Mesendoderm (in vitro differentiated cells): ENCODE data around the gene HOXC4.

ENCODE experiments used
- DNase-seq: peaks from one replicate; pipeline ENCODE4 v3.0.0; 2013
- H2AK5ac ChIP-seq: 2 replicates; pipeline ENCODE4 v1.6.1; 2013; ENCODE audit warnings: low read length, inconsistent platforms
- H2BK120ac ChIP-seq: 2 replicates; pipeline ENCODE4 v1.6.1; 2013; ENCODE audit warnings: low read depth, mild to moderate bottlenecking, low read length, moderate library complexity, mixed read lengths
- H2BK15ac ChIP-seq: replicated peaks from 2 replicates; pipeline ENCODE4 v1.6.1; 2013; ENCODE audit warnings: low read depth, mild to moderate bottlenecking, moderate library complexity
- H2BK5ac ChIP-seq: 2 replicates; pipeline ENCODE4 v1.6.1; 2013; ENCODE audit warnings: low read length, inconsistent platforms
- H3K18ac ChIP-seq: 2 replicates; pipeline ENCODE4 v1.6.1; 2013; ENCODE audit warnings: mild to moderate bottlenecking, low read length, mixed read lengths
- H3K23ac ChIP-seq: one replicate; pipeline ENCODE4 v1.6.1; 2013; ENCODE audit warnings: low read length
- H3K27ac ChIP-seq: 2 replicates; pipeline ENCODE4 v1.5.1; 2013; ENCODE audit warnings: low read depth, mild to moderate bottlenecking, inconsistent platforms, low read length, moderate library complexity
- H3K27me3 ChIP-seq: 2 replicates; pipeline ENCODE4 v1.6.1; 2013; ENCODE audit warnings: low read length, control low read depth, mild to moderate bottlenecking, inconsistent platforms; ENCODE audit not compliant: insufficient read depth, poor library complexity
- H3K36me3 ChIP-seq: 2 replicates; pipeline ENCODE4 v1.6.1; 2013; ENCODE audit warnings: low read length, inconsistent platforms; ENCODE audit not compliant: control insufficient read depth, insufficient read depth
- H3K4ac ChIP-seq: one replicate; pipeline ENCODE4 v1.6.1; 2013; ENCODE audit warnings: low read depth, mild to moderate bottlenecking, low read length, moderate library complexity
- H3K4me1 ChIP-seq: 2 replicates; pipeline ENCODE4 v1.6.1; 2013; ENCODE audit warnings: low read depth, low read length, inconsistent platforms; ENCODE audit not compliant: control insufficient read depth
- H3K4me2 ChIP-seq: 2 replicates; pipeline ENCODE4 v1.6.1; 2013; ENCODE audit warnings: low read length
- H3K4me3 ChIP-seq: 2 replicates; pipeline ENCODE4 v1.5.1; 2013; ENCODE audit warnings: mild to moderate bottlenecking, low read length
- H3K56ac ChIP-seq: one replicate; pipeline ENCODE4 v1.6.1; 2013; ENCODE audit warnings: low read length
- H3K79me1 ChIP-seq: 2 replicates; pipeline ENCODE4 v1.6.1; 2013; ENCODE audit warnings: low read length, inconsistent platforms
- H3K79me2 ChIP-seq: 2 replicates; pipeline ENCODE4 v1.6.1; 2013; ENCODE audit warnings: mild to moderate bottlenecking, low read length; ENCODE audit not compliant: control insufficient read depth, insufficient read depth
- H3K9ac ChIP-seq: 2 replicates; pipeline ENCODE4 v1.6.1; 2013; ENCODE audit warnings: low read length, inconsistent platforms
- H4K5ac ChIP-seq: one replicate; pipeline ENCODE4 v1.6.1; 2013; ENCODE audit warnings: low read length
- H4K8ac ChIP-seq: one replicate; pipeline ENCODE4 v1.6.1; 2013; ENCODE audit warnings: low read depth, mild to moderate bottlenecking, control low read depth, low read length, moderate library complexity
- WGBS: extraction: QIAGEN DNeasy Blood & Tissue Kit; methylation state at CpG from one replicate; pipeline ENCODE4 v1.1.7; 2013; ENCODE audit warnings: low lambda C conversion rate, missing lambda C conversion rate; ENCODE audit not compliant: insufficient coverage; ENCODE audit errors: extremely low coverage; 5-methylcytosine and 5-hydroxymethylcytosine counted together

HOXC4 gene

DNA sequence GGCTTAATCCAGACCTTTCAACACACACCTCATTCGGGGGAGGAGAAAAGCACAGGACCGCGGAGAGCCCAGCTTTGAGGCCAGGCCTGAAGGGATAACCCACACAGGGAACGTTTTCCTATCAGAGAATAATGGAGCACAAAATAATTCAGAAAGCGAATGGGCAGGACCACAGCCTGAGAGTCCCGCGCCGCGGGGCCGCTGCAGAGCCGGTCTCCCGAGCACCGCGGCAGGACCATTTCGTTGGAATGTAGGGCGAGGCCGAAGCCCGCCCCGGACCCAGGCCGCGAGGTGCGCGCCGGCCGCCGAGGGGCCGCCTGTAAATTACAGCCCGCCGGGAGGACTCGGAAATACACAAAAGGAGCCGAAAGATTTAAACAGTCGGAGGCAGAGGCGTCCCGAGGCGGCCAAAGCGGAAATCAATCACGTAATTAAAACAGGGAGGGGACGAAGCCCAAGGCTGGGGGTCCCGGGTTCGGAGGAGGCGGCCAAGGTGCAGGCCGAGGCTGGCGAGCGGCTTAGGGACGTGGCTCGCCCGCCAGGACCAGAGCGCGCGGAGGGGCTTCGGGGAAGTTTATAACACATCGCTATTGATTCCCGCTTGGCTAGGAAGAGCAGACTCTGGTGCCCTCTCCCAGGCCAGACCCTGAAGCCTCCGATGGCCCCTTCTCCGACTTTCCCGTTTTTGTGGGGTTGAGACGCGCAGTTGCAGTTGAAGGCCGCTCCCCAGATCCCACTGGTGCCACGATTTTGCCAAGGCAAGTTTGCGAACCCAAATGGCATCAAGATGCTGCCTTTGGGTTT is 6.3 kb upstream of the HOXC4 start:
- H4K5ac ChIP-seq, result no peak overlapping the region
- H2BK5ac ChIP-seq, result no peak overlapping the region
- WGBS, result no CpG with 5 or more reads among the region's 61 CpGs
- no peak overlapping the region for H3K4me2 ChIP-seq
- no peak overlapping the region for H4K8ac ChIP-seq
- no peaks in the 10 kb centered on the region for H3K36me3 ChIP-seq
- no peak overlapping the region for H3K9ac ChIP-seq
- no peak overlapping the region for H3K23ac ChIP-seq
- H3K4me1 ChIP-seq, result no peaks in the 10 kb centered on the region
- no peak overlapping the region for H3K4me3 ChIP-seq
- no peak overlapping the region for H2BK120ac ChIP-seq
- no peak for DNase-seq
- H3K27ac ChIP-seq, result no peak overlapping the region
- H3K79me1 ChIP-seq, result no peaks in the 10 kb centered on the region
- H2AK5ac ChIP-seq, result no peak overlapping the region
- no peaks in the 10 kb centered on the region for H3K79me2 ChIP-seq
- H3K56ac ChIP-seq, result no peak overlapping the region
- no peak overlapping the region for H3K18ac ChIP-seq
- H2BK15ac ChIP-seq, result no peak overlapping the region
- H3K4ac ChIP-seq, result no peak overlapping the region
- peaks cover 91% of the 10 kb centered on the region for H3K27me3 ChIP-seq

DNA sequence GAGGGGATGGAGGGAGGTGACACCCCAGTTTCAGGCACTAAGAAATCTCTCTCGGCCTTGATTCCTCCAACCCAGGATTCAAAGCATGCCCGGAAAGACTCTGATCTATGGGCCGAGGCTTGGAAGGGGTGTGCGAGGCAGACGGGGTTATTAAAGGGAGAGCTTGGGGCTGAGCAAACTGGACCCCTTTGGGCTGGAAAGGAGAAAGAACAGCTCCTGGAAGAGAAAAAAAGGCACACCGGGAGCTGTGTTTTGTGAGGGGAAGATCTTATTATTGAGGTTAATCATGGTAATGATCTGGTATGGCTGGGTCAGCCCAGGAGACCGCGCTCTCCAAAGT is 5.7 kb upstream of the HOXC4 start:
- Histone ChIP-seq H3K4ac (no peak overlapping the region), H3K27me3 (peaks cover 91% of the 10 kb centered on the region), H3K79me2 (no peaks in the 10 kb centered on the region), H3K18ac (no peak overlapping the region), H3K4me2 (no peak overlapping the region), H2AK5ac (no peak overlapping the region), H3K9ac (no peak overlapping the region), H2BK15ac (no peak overlapping the region), H3K23ac (no peak overlapping the region), H3K36me3 (no peaks in the 10 kb centered on the region), H2BK5ac (no peak overlapping the region), H3K4me1 (no peaks in the 10 kb centered on the region), H4K5ac (no peak overlapping the region), H3K4me3 (no peak overlapping the region), H2BK120ac (no peak overlapping the region), H3K27ac (no peak overlapping the region), H4K8ac (no peak overlapping the region), H3K79me1 (no peaks in the 10 kb centered on the region), H3K56ac (no peak overlapping the region)
- DNase-seq, result no peak
- WGBS, result no CpG with 5 or more reads among the region's 8 CpGs

DNA sequence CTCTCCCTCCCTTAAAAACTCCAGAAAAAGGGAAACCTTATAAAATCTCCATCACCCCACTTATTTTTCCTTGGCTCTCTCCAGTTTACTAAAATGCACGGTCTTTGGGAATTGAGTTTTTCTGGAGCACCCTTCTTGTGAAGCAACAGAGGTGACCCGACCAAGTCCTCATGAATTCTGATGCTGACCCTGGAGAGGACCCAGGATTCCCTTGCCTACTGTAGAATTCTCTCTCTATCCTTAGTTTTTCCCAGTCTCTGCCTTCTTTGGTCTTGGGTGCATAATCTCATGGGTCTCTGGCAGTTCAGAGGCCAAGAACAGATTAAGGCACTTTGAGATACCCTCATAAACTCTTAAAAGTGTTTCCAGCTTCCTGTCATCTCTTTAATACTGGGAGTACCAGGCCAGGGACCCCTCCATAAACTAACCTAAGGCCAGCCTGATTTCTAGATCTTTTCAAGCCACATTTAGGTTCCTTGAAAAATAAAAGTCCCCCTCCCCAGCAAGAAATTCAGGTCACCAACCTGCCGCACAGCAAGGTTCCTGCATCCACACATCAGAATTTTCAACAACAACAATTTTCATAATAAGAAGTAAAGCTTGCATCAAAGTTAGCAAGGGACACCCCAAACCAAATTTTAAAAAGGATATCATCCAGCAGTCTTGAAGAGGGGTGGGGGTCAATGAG is 5.1 kb upstream of the HOXC4 start:
- H3K79me1 ChIP-seq, result no peaks in the 10 kb centered on the region
- no peak overlapping the region for H3K9ac ChIP-seq
- no peak overlapping the region for H2BK120ac ChIP-seq
- peaks cover 92% of the 10 kb centered on the region for H3K27me3 ChIP-seq
- no peaks in the 10 kb centered on the region for H3K79me2 ChIP-seq
- DNase-seq, result no peak
- H3K18ac ChIP-seq, result no peak overlapping the region
- H3K56ac ChIP-seq, result no peak overlapping the region
- no peak overlapping the region for H3K4me3 ChIP-seq
- no peak overlapping the region for H4K5ac ChIP-seq
- no peak overlapping the region for H3K27ac ChIP-seq
- WGBS, result no CpG with 5 or more reads among the region's 3 CpGs
- H2BK5ac ChIP-seq, result no peak overlapping the region
- no peak overlapping the region for H2AK5ac ChIP-seq
- H3K23ac ChIP-seq, result no peak overlapping the region
- H4K8ac ChIP-seq, result no peak overlapping the region
- H3K4ac ChIP-seq, result no peak overlapping the region
- no peaks in the 10 kb centered on the region for H3K4me1 ChIP-seq
- no peaks in the 10 kb centered on the region for H3K36me3 ChIP-seq
- no peak overlapping the region for H3K4me2 ChIP-seq
- H2BK15ac ChIP-seq, result no peak overlapping the region

DNA sequence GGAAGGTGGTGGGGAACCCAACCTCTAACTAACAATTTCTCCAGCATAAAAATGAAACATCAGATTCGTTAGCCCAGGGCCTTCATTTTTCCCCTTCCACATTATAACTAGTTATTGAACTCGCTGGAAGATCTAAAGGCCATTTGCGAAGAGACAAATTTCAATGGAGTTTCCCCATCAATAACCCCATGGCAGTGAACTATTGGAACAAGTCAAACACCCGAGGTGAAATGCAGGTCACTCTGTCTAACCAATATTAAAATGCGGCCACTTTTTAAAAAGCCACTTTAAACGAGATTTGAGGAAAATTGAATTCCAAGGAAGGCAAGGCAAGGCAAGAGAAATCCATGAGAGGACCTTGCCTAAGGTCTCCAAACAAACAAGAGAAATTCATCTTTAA is 4.5 kb upstream of the HOXC4 start:
- Histone ChIP-seq H3K27ac (no peak overlapping the region), H3K27me3 (peaks cover 93% of the 10 kb centered on the region), H3K56ac (no peak overlapping the region), H3K4me3 (no peak overlapping the region), H3K23ac (no peak overlapping the region), H2BK120ac (no peak overlapping the region), H3K79me1 (no peaks in the 10 kb centered on the region), H3K9ac (no peak overlapping the region), H4K8ac (no peak overlapping the region), H4K5ac (no peak overlapping the region), H2BK5ac (no peak overlapping the region), H3K79me2 (no peaks in the 10 kb centered on the region), H3K18ac (no peak overlapping the region), H2AK5ac (no peak overlapping the region), H2BK15ac (no peak overlapping the region), H3K4me2 (no peak overlapping the region), H3K36me3 (no peaks in the 10 kb centered on the region), H3K4me1 (no peaks in the 10 kb centered on the region), H3K4ac (no peak overlapping the region)
- DNase-seq, result no peak
- WGBS, result no CpG with 5 or more reads among the region's 6 CpGs

DNA sequence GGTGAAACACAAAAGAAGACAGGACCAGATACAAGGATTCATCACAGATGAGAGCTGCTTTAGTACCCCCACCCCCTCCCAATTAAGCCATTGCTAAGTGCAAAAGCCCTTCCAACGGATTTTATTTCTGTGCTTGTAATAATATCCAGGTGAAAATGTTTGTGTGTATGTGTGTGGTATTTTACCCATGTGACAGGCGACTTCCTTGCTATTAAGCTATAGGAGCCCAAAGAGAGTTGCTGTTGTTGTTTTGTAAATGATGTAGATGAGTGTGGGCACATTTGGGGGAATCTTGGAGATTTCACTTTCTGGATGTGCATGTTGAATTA is 3.2 kb upstream of the HOXC4 start:
- Histone ChIP-seq H4K8ac (no peak overlapping the region), H3K79me2 (no peaks in the 10 kb centered on the region), H3K4me2 (no peak overlapping the region), H3K4me3 (no peak overlapping the region), H3K18ac (no peak overlapping the region), H3K23ac (no peak overlapping the region), H3K79me1 (no peaks in the 10 kb centered on the region), H2BK120ac (no peak overlapping the region), H2BK15ac (no peak overlapping the region), H3K27me3 (peaks cover 96% of the 10 kb centered on the region), H4K5ac (no peak overlapping the region), H3K4me1 (no peaks in the 10 kb centered on the region), H2BK5ac (no peak overlapping the region), H3K36me3 (no peaks in the 10 kb centered on the region), H3K27ac (no peak overlapping the region), H3K56ac (no peak overlapping the region), H2AK5ac (no peak overlapping the region), H3K9ac (no peak overlapping the region), H3K4ac (no peak overlapping the region)
- no peak for DNase-seq
- no CpG with 5 or more reads among the region's 2 CpGs for WGBS
